ENCODE results near the gene RANBP9. TPM values are rescaled to one million over a fixed set of nuclear protein-coding genes. Genes with fewer than 3 reads are reported as not detected.

RANBP9 gene
- total RNA-seq, 2 donors from 2014 or later, result 27.2 to 35.0 TPM

DNA sequence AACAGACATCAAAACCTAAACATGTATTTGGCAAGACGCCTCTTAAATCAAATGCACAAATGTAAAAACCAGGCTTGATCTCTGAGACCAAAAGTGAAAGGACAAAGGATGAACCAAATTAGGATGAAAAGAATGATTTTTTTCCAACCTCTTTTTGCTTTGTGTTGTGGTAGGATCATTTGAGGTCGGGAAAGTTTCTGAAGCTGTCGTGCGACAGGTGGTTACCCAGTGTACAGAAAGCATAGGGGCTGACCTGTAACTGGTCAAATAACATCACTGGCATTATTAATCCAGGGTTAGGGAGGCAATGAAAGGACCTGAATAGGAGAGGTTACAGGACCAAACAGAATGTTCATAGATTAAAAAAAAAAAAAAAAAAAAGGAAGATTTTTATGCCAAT lies 114.6 kb downstream of the RANBP9 start:
- H3K4me1 ChIP-seq, result no peaks in the 10 kb centered on the region
- intact Hi-C loops (cut with DNase I), result no loop called here
- no peaks in the 10 kb centered on the region for H3K27me3 ChIP-seq
- H3K27ac ChIP-seq, result no peak overlapping the region
- no peak for DNase-seq
- peaks cover 3% of the 10 kb centered on the region for H3K36me3 ChIP-seq
- H3K9ac ChIP-seq (ENCODE audit: low read depth in 2 of 2, low read length in 2 of 2), result no peak overlapping the region
- H3K4me3 ChIP-seq, result no peak overlapping the region
- no peaks in the 10 kb centered on the region for H3K9me3 ChIP-seq
- TF ChIP-seq, protein P1, sequence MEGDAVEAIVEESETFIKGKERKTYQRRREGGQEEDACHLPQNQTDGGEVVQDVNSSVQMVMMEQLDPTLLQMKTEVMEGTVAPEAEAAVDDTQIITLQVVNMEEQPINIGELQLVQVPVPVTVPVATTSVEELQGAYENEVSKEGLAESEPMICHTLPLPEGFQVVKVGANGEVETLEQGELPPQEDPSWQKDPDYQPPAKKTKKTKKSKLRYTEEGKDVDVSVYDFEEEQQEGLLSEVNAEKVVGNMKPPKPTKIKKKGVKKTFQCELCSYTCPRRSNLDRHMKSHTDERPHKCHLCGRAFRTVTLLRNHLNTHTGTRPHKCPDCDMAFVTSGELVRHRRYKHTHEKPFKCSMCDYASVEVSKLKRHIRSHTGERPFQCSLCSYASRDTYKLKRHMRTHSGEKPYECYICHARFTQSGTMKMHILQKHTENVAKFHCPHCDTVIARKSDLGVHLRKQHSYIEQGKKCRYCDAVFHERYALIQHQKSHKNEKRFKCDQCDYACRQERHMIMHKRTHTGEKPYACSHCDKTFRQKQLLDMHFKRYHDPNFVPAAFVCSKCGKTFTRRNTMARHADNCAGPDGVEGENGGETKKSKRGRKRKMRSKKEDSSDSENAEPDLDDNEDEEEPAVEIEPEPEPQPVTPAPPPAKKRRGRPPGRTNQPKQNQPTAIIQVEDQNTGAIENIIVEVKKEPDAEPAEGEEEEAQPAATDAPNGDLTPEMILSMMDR (IDR thresholded peaks at IDR 0.05), result no peak

DNA sequence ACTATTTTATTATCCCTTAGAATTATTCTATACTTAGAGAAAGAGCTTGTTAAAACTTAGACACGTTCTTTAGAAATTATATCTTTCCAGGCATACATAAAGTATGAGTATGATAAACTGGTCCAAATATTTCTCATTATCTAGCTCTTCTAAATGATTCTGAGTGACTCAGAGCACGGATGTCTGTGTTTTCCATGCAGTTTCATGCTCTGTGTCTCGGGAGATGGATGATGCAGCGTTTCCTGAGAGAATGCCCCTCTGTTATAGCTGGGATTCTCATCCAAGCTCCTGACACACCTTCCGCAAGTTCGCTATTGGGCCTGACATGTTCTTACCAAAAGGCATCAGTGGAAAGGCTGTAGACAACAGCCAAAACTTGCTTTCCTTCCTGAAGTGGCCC lies 117.9 kb downstream of the RANBP9 start:
- no peaks in the 10 kb centered on the region for H3K4me1 ChIP-seq
- H3K9me3 ChIP-seq, result no peaks in the 10 kb centered on the region
- H3K27ac ChIP-seq, result no peak overlapping the region
- TF ChIP-seq, protein P1 (IDR thresholded peaks at IDR 0.05), result no peak
- DNase-seq, result no peak
- no peak overlapping the region for H3K9ac ChIP-seq (ENCODE audit: low read depth in 2 of 2, low read length in 2 of 2)
- peaks cover 8% of the 10 kb centered on the region for H3K36me3 ChIP-seq
- H3K27me3 ChIP-seq, result no peaks in the 10 kb centered on the region
- H3K4me3 ChIP-seq, result no peak overlapping the region
- intact Hi-C loops (cut with DNase I), result no loop called here

DNA sequence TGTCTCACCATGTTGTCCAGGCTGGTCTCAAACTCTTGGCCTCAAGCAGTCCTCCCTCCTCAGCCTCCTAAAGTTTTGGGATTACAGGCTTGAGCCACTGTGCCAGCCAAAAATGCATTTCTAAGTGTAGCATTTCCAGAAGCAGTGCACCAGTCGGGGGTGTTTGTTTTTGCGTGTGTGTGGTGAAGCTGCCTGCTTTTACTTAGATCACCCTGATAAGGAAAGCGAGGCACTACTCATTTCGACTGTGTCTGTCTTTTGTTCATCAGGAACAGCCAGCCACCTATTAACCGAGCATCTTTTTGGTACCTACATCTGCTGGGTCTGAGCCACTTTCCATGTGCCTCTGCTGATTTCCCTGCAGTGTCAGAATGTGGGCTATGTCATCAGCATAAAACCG lies 118.5 kb downstream of the RANBP9 start:
- H3K36me3 ChIP-seq, result peaks cover 10% of the 10 kb centered on the region
- H3K9ac ChIP-seq (ENCODE audit: low read depth in 2 of 2, low read length in 2 of 2), result no peak overlapping the region
- H3K4me3 ChIP-seq, result no peak overlapping the region
- H3K27ac ChIP-seq, result no peak overlapping the region
- no peaks in the 10 kb centered on the region for H3K27me3 ChIP-seq
- intact Hi-C loops (cut with DNase I), result no loop called here
- H3K4me1 ChIP-seq, result no peaks in the 10 kb centered on the region
- DNase-seq, result no peak
- TF ChIP-seq, protein P1 (IDR thresholded peaks at IDR 0.05), result no peak
- H3K9me3 ChIP-seq, result no peaks in the 10 kb centered on the region

DNA sequence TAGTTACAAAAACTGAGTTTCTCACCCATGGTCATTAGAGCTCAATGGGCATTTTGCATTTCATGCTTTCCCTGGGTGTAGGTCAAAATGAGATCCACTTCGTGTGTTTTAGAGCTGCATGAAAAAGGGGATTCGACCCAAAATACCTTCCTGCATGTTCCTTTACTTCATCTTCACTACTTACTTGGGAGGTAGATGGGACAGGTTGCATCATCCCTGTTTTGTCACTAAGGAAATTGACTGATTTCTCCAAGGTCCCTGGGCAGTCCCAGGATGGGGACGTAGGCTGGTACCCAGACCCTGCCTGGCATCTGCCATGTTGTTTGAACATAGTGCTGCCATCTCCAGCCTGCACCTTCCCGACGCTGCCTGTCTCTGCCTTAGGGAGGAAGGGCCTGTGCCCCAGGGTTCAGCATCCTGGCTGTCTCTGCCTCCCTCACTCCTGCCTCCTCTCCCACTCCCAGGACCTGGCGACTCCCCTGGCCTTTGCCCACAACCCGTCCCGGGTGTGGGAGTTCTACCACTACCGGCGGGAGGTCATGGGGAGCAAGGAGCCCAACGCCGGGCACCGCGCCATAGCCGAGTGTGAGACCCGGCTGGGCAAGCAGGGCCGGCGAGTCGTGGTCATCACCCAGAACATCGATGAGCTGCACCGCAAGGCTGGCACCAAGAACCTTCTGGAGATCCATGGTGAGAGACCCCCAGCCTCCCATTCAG lies 120.3 kb downstream of the RANBP9 start:
- Histone ChIP-seq H3K9me3 (no peaks in the 10 kb centered on the region), H3K9ac (ENCODE audit: low read depth in 2 of 2, low read length in 2 of 2) (no peak overlapping the region), H3K27ac (no peak overlapping the region), H3K4me1 (no peaks in the 10 kb centered on the region), H3K4me3 (no peak overlapping the region), H3K27me3 (no peaks in the 10 kb centered on the region), H3K36me3 (peaks cover 14% of the 10 kb centered on the region)
- TF ChIP-seq, protein P1 (IDR thresholded peaks at IDR 0.05), result no peak
- intact Hi-C loops (cut with DNase I), result no loop called here
- DNase-seq, result no peak

DNA sequence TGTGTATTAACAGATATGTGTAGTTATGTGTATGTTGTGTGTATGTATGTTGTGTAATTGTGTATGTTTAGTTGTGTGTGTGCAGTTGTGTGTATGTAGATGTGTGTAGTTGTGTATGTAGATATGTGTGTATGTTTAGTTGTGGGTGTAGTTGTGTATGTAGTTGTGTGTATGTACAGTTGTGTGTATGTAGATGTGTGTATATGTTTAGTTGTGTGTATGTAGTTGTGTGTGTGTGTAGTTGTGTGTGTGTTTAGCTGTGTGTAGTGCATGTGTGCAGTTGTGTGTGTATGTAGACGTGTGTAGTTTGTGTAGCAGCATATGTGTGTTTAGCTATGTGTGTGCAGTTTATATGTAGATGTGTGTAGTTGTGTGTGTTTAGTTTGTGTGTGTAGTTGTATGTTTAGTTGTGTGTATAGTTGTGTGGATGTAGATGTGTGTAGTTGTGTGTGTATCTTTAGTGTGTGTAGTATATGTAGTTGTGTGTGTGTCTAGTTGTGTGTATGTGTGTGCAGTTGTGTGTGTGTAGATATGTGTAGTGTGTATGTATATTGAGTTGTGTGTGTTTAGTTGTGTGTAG lies 121.0 kb downstream of the RANBP9 start:
- H3K9me3 ChIP-seq, result no peaks in the 10 kb centered on the region
- TF ChIP-seq, protein P1 (IDR thresholded peaks at IDR 0.05), result no peak
- no peaks in the 10 kb centered on the region for H3K4me1 ChIP-seq
- intact Hi-C loops (cut with DNase I), result no loop called here
- H3K4me3 ChIP-seq, result no peak overlapping the region
- no peak overlapping the region for H3K9ac ChIP-seq (ENCODE audit: low read depth in 2 of 2, low read length in 2 of 2)
- no peak for DNase-seq
- no peak overlapping the region for H3K27ac ChIP-seq
- peaks cover 14% of the 10 kb centered on the region for H3K36me3 ChIP-seq
- H3K27me3 ChIP-seq, result no peaks in the 10 kb centered on the region
